Esophagus muscularis mucosa (tissue), 4 donors: Measurements from ENCODE around the gene GRM5. TPM values are rescaled to one million over a fixed set of nuclear protein-coding genes. Genes with fewer than 3 reads are reported as not detected.

ENCODE experiments used
- DNase-seq: peaks from one replicate; pipeline ENCODE4 v3.0.0-alpha.2; 2017; ENCODE audit errors: extremely low spot score
- H3K27ac ChIP-seq, 4 donors: fragments of 200-600 bp; sonication (generic); replicated peaks in 1 of 4; 1 replicate in 3 of 4; 2 replicates in 1 of 4; pipeline ENCODE4 v1.5.1; 2016 to 2019; ENCODE audit warnings: mild to moderate bottlenecking in 1 of 4
- H3K27me3 ChIP-seq, 4 donors: fragments of 200-600 bp; sonication (generic); one replicate each; pipeline versions ENCODE4 v1.5.1 to v1.6.0; 2016 to 2019
- H3K36me3 ChIP-seq, 4 donors: fragments of 200-600 bp; sonication (generic); one replicate each; pipeline ENCODE4 v1.5.1; 2016 to 2019
- H3K4me1 ChIP-seq, 4 donors: fragments of 200-600 bp; sonication (generic); one replicate each; pipeline ENCODE4 v1.5.1; 2016 to 2019
- H3K4me3 ChIP-seq, 4 donors: fragments of 200-600 bp; sonication (generic); 1 replicate in 2 of 4; 2 replicates in 2 of 4; pipeline ENCODE4 v1.5.1; 2016 to 2019; ENCODE audit warnings: mild to moderate bottlenecking in 4 of 4, moderate library complexity in 1 of 4
- H3K9me3 ChIP-seq, 4 donors: fragments of 200-600 bp; sonication (generic); 1 replicate in 3 of 4; 2 replicates in 1 of 4; pipeline ENCODE4 v1.5.1; 2016 to 2019
- CTCF ChIP-seq, 3 experiments: fragments of 200-600 bp in 2 of 3; fragments of 450-650 bp in 1 of 3; sonication (generic) in 2 of 3; IDR thresholded peaks; one replicate each; pipeline ENCODE4 v1.5.1; 2017 to 2019; ENCODE audit warnings: antibody characterized with exemption in 3 of 3, mild to moderate bottlenecking in 2 of 3, moderate library complexity in 1 of 3
- EP300 ChIP-seq: sonication (generic); formaldehyde crosslinking; IDR thresholded peaks from one replicate; pipeline ENCODE4 v1.6.1; 2017; ENCODE audit warnings: antibody characterized with exemption
- POLR2A ChIP-seq: fragments of 450-650 bp; IDR thresholded peaks from one replicate; pipeline ENCODE4 v1.6.1; 2017; ENCODE audit warnings: antibody characterized with exemption, moderate library complexity, mild to moderate bottlenecking, low read depth
- POLR2AphosphoS5 ChIP-seq, 2 donors: sonication (generic); formaldehyde crosslinking; IDR thresholded peaks; one replicate each; pipeline ENCODE4 v1.6.1; 2017; ENCODE audit warnings: antibody characterized with exemption in 2 of 2
- WGBS: methylation state at CpG from one replicate; pipeline ENCODE4 v1.1.5; 2018; 5-methylcytosine and 5-hydroxymethylcytosine counted together
- intact Hi-C: fragments of 100-400 bp; cut with DNase I; formaldehyde crosslinking; loops from one replicate; pipeline ENCODE4 v1.15.1; 2023
- total RNA-seq, 4 donors: library from RNA; depleted of rRNA; stranded (reverse); fragments of >200 nt; gene quantifications; one replicate each; pipeline versions ENCODE4 v1.1.0 to v1.2.1, GENCODE V29; 2016

GRM5 gene
- total RNA-seq, 4 donors from 2014 or later = not detected

DNA sequence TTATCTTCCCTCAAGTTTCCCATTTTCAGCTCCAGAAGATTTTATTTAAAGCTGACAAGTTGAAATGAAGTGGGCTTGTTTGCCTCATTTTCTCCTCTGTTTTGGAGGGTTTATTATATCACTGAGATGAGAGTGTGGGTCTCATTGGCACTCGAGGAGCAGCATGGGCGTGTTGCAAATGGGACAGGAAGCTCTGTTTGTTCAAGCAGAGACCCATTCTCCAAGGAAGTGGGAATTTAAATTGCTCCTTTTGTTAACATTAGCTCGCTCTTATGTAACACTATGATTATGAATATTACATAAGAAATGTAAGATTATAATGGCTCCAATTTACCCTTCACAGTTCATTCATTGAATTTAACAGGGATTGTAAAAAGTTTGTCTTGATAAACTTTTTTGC, 410.6 kb downstream of the GRM5 start:
- no peaks in the 10 kb centered on the region for H3K27me3 ChIP-seq

DNA sequence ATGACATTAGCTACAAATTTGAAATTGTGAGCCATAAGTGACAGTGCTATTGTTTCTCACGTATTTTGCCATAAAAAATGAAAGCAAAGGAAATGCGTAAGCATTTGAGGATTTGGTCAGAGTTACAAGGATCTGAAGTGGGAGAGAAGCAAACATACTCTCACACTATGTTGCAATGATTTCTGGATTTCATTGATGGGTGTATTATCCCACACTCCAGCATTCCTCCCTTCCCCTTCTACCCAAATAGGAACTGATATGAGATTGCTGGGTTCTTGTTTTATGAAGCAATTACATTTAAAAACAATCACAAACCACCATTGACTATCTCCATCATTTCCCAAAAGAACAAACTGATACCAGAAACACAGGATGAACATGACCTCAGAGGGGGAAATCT, 414.2 kb downstream of the GRM5 start:
- no peak for TF ChIP-seq POLR2AphosphoS5 (IDR thresholded peaks at IDR 0.05)
- TF ChIP-seq POLR2A = no peak
- TF ChIP-seq CTCF (IDR thresholded peaks at IDR 0.05) = no peak
- no peak for TF ChIP-seq EP300
- Histone ChIP-seq H3K9me3 (no peaks in the 10 kb centered on the region), H3K27me3 (no peaks in the 10 kb centered on the region), H3K4me3 (no peak overlapping the region), H3K36me3 (no peaks in the 10 kb centered on the region), H3K4me1 (no peaks in the 10 kb centered on the region), H3K27ac (no peak overlapping the region)
- 65% methylated on average over 2 of the region's 2 CpGs for WGBS
- DNase-seq = no peak
- intact Hi-C loops = no loop called here

More for the DNA sequence above, 410.6 kb downstream of the GRM5 start:
- Histone ChIP-seq H3K9me3 (no peaks in the 10 kb centered on the region), H3K4me1 (peaks cover 0 to 5% (median 0%) of the 10 kb centered on the region in 4 donors), H3K4me3 (no peak overlapping the region), H3K36me3 (no peaks in the 10 kb centered on the region), H3K27ac (no peak overlapping the region)
- 63% methylated on average over 3 of the region's 3 CpGs for WGBS
- TF ChIP-seq POLR2AphosphoS5 (IDR thresholded peaks at IDR 0.05) (no peak), CTCF (IDR thresholded peaks at IDR 0.05) (no peak), POLR2A (no peak), EP300 (no peak)
- intact Hi-C loops = no loop called here
- DNase-seq = no peak

DNA sequence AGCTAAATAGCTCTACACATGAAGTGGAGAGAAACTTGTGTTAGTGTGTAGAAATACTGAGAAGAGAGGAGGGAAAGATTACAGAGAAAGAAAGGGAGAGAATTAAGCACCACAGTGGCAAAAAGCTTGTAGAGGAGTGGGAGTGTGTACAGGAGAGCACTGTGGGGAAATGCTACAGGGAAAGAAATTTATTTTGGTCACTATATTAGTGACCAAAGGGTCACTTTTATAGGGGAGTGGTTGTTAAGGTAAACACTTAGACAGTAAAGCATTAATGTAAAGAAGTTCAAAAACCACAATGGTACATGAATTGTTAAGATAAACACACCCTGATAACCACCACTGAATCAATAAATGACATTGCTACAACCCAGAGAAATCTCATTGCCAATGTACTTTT, 421.1 kb downstream of the GRM5 start:
- intact Hi-C loops = no loop called here
- DNase-seq = no peak
- H3K4me1 ChIP-seq = no peaks in the 10 kb centered on the region
- H3K9me3 ChIP-seq = no peaks in the 10 kb centered on the region
- no peak overlapping the region for H3K27ac ChIP-seq
- TF ChIP-seq EP300 = no peak
- no peak for TF ChIP-seq POLR2AphosphoS5 (IDR thresholded peaks at IDR 0.05)
- TF ChIP-seq POLR2A = no peak
- no peak for TF ChIP-seq CTCF (IDR thresholded peaks at IDR 0.05)
- no peak overlapping the region for H3K4me3 ChIP-seq
- H3K27me3 ChIP-seq = no peaks in the 10 kb centered on the region
- H3K36me3 ChIP-seq = no peaks in the 10 kb centered on the region

GRCh38 chr11:88632163-88632562, 433.6 kb downstream of the GRM5 start:
- DNase-seq = no peak

More at GRCh38 chr11:88632163-88632562, 433.6 kb downstream of the GRM5 start:
- TF ChIP-seq POLR2AphosphoS5 (IDR thresholded peaks at IDR 0.05) (no peak), POLR2A (no peak), CTCF (IDR thresholded peaks at IDR 0.05) (no peak), EP300 (no peak)
- Histone ChIP-seq H3K27ac (no peak overlapping the region), H3K27me3 (no peaks in the 10 kb centered on the region), H3K4me1 (no peaks in the 10 kb centered on the region), H3K9me3 (no peaks in the 10 kb centered on the region), H3K4me3 (no peak overlapping the region), H3K36me3 (no peaks in the 10 kb centered on the region)
- intact Hi-C loops = no loop called here
- WGBS = 84% methylated on average over 4 of the region's 4 CpGs
